HG03432 (cell line): ENCODE measurements around the gene RHBDL3.

ENCODE experiments used
- ATAC-seq: cut with Tn5 transposase; IDR thresholded peaks from one replicate; pipeline ENCODE4 v1.9.1; 2021; ENCODE audit warnings: mild to moderate bottlenecking, moderate library complexity; ENCODE audit not compliant: unreplicated experiment

The RHBDL3 gene

GRCh38 chr17:32266051-32266388 lies 388 bp downstream of the RHBDL3 start:
- no peak for ATAC-seq

- no peak for ATAC-seq
These were observed 1.0 kb downstream of the RHBDL3 start for GRCh38 chr17:32266389-32267301.

GRCh38 chr17:32267690-32268205 lies 2.1 kb downstream of the RHBDL3 start:
- ATAC-seq = no peak

GRCh38 chr17:32268734-32269288 lies 3.2 kb downstream of the RHBDL3 start:
- ATAC-seq = no peak

GRCh38 chr17:32269377-32269776 lies 3.7 kb downstream of the RHBDL3 start:
- ATAC-seq = no peak

- no peak for ATAC-seq
These were observed 6.2 kb downstream of the RHBDL3 start for GRCh38 chr17:32271844-32272243.

GRCh38 chr17:32274101-32274500 lies 8.5 kb downstream of the RHBDL3 start:
- no peak for ATAC-seq

- ATAC-seq = no peak
These were observed 9.0 kb downstream of the RHBDL3 start for GRCh38 chr17:32274643-32275042.

GRCh38 chr17:32275060-32276042 lies 9.7 kb downstream of the RHBDL3 start:
- ATAC-seq = no peak

GRCh38 chr17:32276171-32276601 lies 10.6 kb downstream of the RHBDL3 start:
- ATAC-seq = no peak

GRCh38 chr17:32277284-32277683 lies 11.7 kb downstream of the RHBDL3 start:
- ATAC-seq = no peak

GRCh38 chr17:32278815-32279214 lies 13.2 kb downstream of the RHBDL3 start:
- no peak for ATAC-seq

- ATAC-seq = no peak
These were observed 14.5 kb downstream of the RHBDL3 start for GRCh38 chr17:32279891-32280716.

- no peak for ATAC-seq
These were observed 15.4 kb downstream of the RHBDL3 start for GRCh38 chr17:32281011-32281451.

- ATAC-seq = no peak
These were observed 18.1 kb downstream of the RHBDL3 start for GRCh38 chr17:32283745-32284201.

- ATAC-seq = no peak
These were observed 19.7 kb downstream of the RHBDL3 start for GRCh38 chr17:32285306-32285705.

- no peak for ATAC-seq
These were observed 20.3 kb downstream of the RHBDL3 start for GRCh38 chr17:32285746-32286517.

GRCh38 chr17:32286518-32286900 lies 20.9 kb downstream of the RHBDL3 start:
- ATAC-seq = no peak

GRCh38 chr17:32287804-32288511 lies 22.3 kb downstream of the RHBDL3 start:
- ATAC-seq = no peak
